GM19372 (cell line): ENCODE data around the gene UAP1L1.
"Not testable (repeated sequence)": the region's sequence is repeated elsewhere in the genome, so short reads cannot be mapped to it uniquely, and the experiment has no call there.

ENCODE experiments used
- ATAC-seq: cut with Tn5 transposase; IDR thresholded peaks from one replicate; pipeline ENCODE4 v1.9.1; 2021; ENCODE audit warnings: mild to moderate bottlenecking, low read depth, moderate library complexity; ENCODE audit not compliant: unreplicated experiment

Gene UAP1L1

DNA sequence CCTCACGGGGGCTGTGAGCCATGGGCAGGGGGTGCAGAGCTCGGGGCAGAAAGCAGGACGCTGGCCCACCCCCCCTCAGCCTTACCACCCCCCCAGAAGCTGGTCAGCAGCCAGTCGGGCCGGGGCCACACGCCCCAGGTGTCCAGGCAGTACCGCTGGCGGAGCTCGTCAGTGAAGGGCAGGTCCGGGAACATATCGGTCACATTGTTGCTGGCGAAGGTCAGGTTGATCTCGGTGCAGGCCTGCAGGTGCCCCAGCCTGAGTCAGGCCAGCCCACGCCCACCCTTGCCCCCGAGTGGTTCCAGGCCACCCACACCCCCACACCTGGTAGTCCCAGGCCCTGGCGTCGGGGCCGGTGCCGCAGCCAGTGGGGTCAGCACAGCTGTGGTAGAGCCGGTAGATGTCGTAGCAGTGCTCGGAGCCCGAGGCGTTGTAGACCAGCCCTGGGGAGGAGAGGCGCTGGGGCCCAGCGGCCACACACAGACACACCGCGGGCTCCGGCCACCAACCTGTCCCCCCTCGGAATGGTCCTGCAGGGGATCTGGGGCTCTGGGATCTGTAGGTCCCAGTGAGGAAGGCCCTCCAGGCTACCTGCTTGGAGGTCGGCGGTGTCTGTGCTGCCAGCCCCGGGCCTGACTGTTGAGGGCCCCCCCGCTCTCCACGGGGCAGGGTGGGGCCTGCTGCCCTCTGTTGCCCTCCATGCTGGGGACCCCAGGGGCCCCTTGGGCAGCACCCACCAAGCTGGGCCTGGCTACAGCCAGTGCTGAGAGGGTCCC is 34.7 kb downstream of the UAP1L1 start:
- no peak for ATAC-seq

DNA sequence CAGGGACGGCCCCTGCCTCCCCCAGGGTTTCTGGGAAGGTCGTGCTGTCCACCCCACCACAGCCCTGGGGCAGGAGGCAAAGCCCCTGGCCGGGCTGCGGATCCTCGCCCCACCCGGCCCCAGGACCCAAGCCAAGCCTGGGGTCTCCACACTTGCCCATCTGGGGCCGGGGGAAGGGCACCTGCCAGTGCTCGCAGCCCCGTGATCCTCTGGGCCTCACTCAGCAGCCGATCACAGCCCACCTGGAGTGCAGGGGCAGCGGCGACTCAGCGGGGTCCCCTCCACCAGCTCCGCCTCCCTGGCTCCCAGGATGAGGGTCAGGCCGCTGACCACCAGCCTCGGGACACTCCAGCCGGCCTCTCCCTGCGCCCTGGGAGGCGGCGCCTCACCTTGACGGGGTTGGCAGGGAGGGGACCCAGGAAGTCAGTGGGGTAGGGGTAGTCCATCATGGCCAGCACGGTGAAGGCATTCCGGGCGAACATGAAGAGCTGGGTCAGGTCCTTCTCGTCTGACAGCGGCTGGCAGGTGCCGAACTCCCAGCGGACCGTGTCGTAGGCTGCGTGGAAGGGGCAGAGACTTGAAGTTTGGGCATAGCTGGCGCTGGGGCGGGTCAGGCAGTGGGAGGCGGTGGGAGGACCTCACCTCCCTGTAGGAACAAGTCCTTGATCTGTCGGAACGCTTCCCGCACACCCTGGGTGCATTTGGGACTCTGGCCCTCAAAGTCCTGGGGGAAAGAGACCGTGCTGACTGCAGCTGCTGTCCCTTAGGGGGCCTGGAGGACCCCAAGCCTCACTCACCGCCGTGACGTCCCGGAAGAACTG is 35.5 kb downstream of the UAP1L1 start:
- no peak for ATAC-seq

DNA sequence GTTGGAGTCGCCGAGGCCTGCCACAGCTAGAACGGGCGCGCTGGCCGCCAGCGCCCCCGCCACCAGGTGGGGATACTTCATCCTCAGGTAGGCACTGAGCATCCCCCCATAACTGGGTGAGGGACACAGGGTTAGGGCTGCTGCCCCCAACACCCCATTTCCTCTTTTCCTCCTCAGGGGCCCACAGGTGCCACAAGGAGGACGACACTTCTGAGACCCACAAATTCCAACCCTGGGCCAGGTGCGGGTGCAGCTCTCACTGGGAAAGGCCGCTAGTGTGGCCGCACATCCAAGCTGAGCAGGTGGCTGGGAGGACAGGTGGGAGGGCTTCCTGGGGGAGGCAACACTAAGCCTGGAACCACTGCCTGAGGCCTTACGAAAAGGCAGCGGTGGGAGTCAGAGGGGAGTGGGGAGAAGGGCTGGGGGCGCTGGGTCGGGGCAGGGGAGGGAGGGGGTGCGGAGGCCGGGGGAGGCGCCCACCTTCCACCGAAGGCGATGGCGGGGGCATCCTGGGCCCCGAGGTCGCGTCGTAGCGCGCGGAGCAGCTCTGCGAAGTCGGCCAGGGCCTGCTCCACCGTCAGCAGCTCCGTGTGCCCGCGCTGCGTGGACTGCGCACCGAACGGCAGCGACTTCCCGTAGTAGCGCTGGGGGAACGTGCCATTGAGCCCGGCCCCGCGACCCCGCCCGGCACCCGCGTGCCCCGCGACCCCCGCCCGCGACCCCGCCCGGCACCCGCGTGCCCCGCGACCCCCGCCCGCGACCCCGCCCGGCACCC is 36.3 kb downstream of the UAP1L1 start:
- no peak for ATAC-seq

DNA sequence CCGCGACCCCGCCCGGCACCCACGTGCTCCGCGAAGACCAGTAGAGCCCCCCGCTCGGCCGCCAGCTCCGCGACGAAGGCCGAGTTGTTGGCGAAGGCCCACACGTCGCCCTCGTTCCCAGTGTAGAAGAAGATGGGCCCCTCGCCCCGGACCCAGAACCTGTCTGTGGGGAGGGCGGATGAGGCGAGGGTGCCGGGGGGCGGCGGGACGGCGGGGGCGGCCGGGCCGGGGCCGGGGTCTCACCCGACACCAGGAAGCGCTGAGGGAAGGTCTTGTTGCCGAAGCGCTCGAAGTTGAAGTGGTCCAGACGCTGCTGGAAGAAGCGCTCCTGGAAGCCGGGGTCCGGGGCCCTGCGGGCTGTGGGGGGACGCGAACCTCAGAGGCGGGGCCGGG is 36.9 kb downstream of the UAP1L1 start:
- no peak for ATAC-seq

DNA sequence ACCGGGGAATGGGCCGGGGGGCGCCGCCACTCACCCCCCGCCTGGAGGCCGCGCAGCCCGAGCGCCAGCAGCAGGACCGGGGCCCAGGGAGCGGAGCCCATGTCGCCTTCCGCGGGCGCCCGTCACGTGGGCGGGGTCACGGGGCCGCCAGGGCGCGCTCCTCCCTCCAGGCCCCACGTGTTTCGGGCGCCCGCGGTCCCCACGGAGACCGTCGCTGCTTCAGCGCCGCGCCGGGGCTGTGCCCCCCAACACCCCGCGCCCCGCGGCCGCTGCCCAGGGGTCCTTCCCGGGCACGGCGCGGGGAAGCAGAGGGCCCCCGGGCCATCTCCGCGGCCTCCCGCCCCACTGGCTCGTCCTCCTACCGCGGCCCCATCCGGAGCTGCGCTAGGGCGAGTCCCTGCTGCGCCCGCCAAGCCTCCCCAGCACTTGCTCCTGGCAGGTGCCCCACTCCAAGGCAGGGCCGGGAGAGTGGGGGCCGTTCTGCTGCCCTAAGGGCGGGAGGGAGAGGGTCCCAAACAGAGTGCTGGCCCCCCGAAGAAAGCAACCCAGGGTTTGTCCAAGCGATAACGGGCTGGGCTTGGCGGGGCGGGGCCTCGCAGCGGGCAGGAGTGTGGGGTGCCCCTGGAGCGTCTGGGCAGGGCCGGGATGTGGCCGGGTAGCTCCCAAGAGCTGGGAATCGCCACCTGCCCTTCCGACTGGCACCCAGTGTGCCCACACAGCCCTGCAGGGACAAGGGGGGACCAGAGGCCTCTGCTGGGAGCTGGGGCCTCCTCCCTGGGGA is 37.5 kb downstream of the UAP1L1 start, which contains the start of gene DPP7:
Gene DPP7 (minus strand): TSS at position 121 of the 781 bp plus-strand sequence. CDS start 20 bp downstream, at position 101.
- ATAC-seq, result peak; percentile 68

DNA sequence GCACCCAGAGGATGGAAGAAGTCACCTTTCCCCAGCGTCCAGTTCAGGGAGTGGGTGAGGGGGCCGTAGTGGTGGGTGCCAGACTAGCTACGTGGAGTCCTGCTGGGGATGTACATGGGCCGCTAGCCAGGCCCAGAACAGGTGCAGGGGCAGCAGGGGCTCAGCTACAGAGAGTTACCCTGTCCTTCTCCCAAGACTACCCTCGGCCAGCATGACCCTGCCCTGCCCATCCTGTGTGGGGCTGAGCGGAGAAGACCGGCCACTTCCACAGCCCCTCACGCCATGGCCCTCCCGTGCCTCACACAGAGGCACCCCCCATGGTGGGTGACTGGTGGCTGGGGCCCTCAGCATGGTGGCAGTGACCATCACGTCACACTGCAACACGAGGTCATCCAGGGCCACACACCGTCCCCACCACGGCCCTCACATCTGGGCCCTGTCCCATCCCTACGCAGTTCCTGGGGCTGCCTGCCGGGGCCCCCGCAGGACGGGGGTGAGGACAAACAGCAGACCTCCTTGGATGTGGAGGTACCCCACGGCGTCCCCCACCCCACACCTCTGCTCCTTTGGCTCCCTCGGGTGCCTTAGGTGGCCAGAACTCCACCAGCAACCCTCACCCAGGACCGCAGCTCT is 38.2 kb downstream of the UAP1L1 start:
- no peak for ATAC-seq

DNA sequence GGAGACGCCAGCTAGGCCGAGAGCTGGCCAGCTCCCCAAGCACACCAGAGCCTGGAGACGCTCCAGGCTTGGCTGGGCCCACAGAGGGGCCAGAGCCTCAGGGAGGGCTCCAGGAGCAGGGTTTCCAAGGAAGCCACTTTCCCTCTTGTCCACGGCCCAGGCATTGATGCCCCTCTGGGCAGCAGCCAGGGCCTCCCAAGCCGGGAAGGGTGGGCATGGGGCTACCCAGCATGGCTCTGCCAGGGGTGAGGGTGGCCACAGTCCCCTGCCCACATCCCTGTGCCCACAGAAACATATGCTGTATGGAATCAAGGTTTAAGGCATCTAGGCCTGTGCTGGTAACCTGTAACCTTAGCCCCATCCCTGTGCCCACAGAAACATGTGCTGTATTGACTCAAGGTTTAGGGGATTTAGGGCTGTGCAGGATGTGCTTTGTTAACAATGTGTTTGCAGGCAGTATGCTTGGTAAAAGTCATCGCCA is 38.8 kb downstream of the UAP1L1 start:
- no peak for ATAC-seq

DNA sequence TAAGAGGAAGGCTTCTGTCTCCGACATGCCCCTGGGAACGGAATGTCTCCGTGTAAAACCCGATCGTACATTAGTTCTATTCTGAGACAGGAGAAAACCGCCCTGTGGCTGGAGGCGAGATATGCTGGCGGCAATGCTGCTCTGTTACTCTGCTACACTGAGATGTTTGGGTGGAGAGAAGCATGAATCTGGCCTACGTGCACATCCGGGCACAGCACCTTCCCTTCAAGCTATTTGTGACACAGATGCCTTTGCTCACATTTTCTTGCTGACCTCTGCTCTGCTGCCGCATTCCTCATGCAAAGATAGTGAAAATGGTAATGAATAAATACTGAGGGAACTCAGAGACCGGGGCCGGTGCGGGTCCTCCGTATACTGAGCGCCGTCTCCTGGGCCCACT is 39.4 kb downstream of the UAP1L1 start:
- ATAC-seq, result no peak

DNA sequence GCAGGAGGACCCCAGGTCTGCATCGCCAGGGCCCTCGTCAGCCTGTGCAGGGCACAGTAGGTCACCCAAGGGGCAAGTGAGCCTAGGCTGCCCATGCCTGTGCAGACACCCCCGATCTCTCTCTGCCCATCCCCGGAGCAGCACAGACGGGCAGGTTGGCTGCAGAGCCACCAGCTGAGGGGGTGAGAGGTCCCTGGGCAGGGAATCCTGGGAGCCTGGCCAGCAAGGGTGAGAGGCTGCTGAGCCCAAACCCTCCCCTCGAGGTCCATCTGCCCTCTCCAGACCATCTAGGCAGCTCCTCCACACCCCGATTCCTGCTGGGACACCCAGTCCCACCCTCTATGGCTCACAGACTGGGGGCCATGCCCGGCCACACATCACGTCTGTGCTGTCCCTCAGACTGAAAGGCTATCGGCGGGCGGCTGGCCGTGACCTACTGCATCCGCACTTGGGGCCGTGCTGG is 40.0 kb downstream of the UAP1L1 start:
- no peak for ATAC-seq

DNA sequence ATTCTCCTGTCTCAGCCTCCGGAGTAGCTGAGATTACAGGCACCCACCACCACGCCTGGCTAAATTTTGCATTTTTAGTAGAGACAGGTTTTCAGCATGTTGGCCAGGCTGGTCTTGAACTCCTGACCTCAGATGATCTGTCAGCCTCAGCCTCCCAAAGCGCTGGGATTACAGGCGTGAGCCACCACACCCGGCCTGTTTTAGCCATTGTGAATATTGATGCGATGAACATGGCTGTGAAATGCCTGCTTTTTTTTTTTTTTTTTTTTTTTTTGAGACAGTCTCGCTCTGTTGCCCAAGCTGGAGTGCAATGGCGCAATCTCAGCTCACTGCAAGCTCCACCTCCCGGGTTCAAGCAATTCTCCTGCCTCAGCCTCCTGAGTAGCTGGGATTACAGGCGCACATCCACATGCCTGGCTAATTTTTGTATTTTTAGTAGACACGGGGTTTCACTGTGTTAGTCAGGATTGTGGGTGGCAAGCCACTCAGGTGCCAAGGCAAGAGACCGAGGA is 40.8 kb downstream of the UAP1L1 start:
- not testable (repeated sequence) for ATAC-seq

DNA sequence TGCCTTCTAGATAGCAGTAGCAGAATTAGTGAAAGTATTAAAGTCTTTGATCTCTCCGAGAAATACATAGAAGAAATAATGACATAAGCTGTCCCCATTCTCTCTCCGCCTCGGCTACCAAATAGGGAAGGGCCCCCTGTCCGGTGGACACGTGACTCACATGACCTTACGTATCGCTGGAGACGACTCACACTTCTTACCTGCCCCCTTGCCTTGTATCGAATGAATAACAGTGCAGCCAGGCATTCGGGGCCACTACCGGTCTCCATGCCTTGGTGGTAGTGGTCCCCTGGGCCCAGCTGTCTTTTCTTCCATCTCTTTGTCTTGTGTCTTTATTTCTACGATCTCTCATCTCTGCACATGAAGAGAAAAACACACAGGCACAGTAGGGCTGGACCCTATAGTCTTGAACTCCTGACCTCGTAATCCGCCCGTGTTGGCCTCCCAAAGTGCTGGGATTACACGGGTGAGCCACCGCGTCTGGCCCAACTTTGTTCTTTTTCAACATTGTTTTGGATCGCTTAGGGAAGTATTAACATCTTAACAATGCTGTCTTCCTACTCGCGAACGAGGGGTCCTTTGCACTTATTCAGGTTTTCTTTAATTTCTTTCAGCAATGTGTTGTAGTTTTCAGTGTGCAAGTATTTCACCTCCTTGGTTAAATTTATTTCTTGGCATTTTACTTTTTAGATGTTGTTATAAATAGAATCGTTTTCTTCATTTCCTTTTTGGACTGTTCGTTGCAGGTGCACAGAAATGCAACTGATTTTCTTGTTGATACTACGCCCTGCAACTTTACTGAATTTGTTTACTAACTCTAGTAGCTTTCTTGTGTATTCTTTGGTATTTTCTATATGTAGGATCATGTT is 44.8 kb downstream of the UAP1L1 start:
- ATAC-seq, result not testable (repeated sequence)

DNA sequence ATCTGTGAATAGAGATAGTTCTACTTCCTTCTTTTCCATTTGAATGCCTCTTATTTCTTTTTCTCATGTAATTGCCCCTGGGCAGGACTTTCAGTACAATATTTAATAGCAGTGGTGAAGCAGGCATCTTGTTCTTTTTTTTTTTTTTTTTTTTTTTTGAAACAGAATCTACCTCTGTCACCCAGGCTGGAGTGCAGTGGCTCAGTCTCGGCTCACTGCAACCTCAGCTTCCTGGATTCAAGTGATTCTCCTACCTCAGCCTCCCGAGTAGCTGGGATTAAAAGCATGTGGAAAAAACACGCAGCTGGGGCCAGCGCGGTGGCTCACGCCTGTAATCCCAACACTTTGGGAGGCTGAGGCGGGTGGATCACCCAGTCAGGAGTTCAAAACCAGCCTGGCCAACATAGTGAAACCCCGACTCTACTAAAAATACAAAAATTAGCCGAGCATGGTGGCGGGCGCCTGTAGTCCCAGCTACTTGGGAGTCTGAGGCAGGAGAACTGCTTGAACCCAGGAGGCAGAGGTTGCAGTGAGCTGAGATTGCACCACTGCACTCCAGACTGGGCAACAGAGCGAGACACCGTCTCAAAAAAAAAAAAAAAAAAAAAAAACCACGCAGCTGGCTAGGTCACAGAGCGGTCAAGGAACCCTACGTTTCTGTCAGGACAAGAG is 45.6 kb downstream of the UAP1L1 start:
- not testable (repeated sequence) for ATAC-seq

DNA sequence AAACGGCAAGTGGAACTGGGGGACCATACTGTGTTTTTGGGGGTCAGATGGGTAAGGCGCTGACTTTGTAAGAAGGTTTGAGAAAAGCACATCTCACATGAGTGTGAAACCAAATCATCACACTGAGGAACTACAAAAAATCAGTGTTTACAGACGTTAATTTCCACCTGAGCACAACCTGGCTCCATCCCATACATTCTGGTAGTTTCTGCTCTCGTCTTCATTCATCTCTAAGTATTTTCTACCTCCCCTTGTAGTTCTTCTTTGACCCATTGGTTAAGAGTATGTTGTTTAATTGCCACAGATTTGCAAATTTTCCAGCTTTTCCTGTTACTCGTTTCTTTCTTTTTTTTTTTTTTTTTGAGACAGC is 46.1 kb downstream of the UAP1L1 start:
- no peak for ATAC-seq

DNA sequence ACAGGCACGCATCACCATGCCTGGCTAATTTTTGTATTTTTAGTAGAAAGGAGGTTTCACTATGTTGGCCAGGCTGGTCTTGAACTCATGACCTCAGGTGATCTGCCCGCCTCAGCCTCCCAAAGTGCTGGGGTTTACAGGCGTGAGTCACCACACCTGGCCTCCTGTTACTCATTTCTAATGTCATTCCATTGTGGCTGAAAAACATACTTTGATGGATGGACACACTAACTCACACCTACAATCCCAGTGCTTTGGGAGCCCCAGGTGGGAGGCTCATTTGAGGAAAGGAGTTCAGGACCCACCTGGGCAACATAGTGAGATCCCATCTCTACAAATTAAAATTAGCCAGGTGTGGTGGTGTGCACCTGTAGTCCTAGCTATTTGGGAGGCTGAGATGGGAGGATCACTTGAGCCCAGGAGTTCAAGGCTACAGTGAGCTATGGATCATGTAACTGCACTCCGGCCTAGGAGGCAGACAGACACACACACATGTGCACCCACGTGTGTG is 46.7 kb downstream of the UAP1L1 start:
- ATAC-seq, result not testable (repeated sequence)

DNA sequence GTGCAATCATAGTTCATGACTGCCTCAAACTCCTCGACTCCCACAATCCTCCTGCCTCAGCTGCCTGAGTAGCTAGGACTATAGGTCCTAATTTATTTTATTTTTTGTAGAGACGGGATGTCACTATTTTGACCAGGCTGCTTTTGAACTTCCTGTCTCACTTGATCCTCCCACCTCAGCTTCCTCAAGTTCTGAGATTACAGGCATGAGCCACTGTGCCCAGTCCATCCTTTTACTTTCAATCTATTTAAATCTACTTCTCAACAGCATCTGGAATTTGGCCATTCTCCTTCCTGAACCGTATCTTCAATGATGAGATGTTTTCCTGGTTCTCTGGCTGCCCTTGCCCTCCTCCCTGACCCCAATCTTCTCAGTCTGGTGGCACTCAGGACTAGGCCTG is 49.5 kb downstream of the UAP1L1 start:
- ATAC-seq, result no peak

DNA sequence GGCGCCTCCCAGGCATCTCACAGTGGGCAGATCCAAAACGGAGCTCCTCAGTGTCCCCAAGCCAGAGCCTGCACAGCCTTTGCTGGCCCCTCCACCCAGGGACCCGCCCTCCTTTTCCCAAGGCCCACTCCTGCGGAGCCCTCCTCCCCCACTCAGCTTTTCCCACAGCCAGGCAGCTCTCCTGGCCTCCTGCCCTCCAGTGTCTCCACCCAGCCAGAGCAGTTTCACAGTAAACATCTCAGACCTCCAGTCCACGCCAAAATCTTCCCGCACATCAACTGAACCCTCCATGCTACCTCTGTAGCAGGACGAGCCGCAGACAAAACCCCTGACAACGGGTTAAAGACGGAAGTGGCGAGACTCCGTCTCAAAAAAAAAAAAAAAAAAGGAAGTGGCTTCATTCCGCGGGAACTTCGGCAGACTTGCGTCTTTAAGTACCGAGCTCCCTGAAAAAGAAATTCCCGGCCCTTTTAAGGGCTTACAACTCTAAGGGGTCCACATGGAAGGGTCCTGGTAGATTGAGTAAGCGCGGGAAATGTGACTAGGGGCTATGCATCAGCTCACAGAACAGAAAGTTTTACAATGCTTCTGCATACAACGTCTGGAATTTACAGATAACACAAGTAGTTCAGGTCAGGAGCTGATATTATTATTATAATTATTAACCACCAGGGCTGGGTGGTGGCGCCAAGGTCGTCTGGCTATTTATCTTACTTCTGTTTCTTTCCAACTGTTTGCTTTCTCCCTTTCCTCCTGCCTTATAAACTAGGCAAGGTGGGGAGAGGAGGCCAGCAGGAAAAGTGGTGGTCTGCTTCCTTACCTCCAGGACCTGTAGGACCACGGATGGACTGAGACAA is 50.2 kb downstream of the UAP1L1 start:
- ATAC-seq, result no peak
